DMS 273 (cell line): ENCODE data around the gene SOX6.

Experiments
- DNase-seq: peaks from one replicate; lab custom pipeline; 2025; ENCODE audit not compliant: unreplicated experiment; lab: John Stamatoyannopoulos, UW

Gene SOX6

GRCh38 chr11:15970506-15971214, 385.7 kb downstream of the SOX6 start:
- DNase-seq, result no peak

- DNase-seq, result no peak
Observed at GRCh38 chr11:15969701-15970329, 386.5 kb downstream of the SOX6 start.

- DNase-seq, result peak; percentile 36
Observed at GRCh38 chr11:15969281-15969680, 387.1 kb downstream of the SOX6 start.

GRCh38 chr11:15968461-15969130, 387.8 kb downstream of the SOX6 start:
- DNase-seq, result peak; percentile 9

GRCh38 chr11:15967966-15968365, 388.4 kb downstream of the SOX6 start:
- no peak for DNase-seq

- DNase-seq, result peak; percentile 32
Observed at GRCh38 chr11:15967166-15967565, 389.2 kb downstream of the SOX6 start.

- DNase-seq, result no peak
Observed at GRCh38 chr11:15965562-15966250, 390.6 kb downstream of the SOX6 start.

GRCh38 chr11:15963266-15963665, 393.1 kb downstream of the SOX6 start:
- no peak for DNase-seq

- DNase-seq, result no peak
Observed at GRCh38 chr11:15958910-15959309, 397.4 kb downstream of the SOX6 start.

- DNase-seq, result no peak
Observed at GRCh38 chr11:15957234-15957633, 399.1 kb downstream of the SOX6 start.

GRCh38 chr11:15956302-15956701, 400.0 kb downstream of the SOX6 start:
- no peak for DNase-seq

- no peak for DNase-seq
Observed at GRCh38 chr11:15955595-15955994, 400.8 kb downstream of the SOX6 start.

- DNase-seq, result no peak
Observed at GRCh38 chr11:15947681-15948648, 408.4 kb downstream of the SOX6 start.

GRCh38 chr11:15945726-15946125, 410.6 kb downstream of the SOX6 start:
- DNase-seq, result no peak

- DNase-seq, result no peak
Observed at GRCh38 chr11:15944460-15944859, 411.9 kb downstream of the SOX6 start.

- DNase-seq, result no peak
Observed at GRCh38 chr11:15943418-15944197, 412.7 kb downstream of the SOX6 start.

- no peak for DNase-seq
Observed at GRCh38 chr11:15942936-15943335, 413.4 kb downstream of the SOX6 start.

- no peak for DNase-seq
Observed at GRCh38 chr11:15942126-15942525, 414.2 kb downstream of the SOX6 start.

GRCh38 chr11:15941206-15941770, 415.1 kb downstream of the SOX6 start:
- DNase-seq, result no peak
